Calu3 (cell line): Measurements from ENCODE around the gene ANKRD33B. TPM values are rescaled to one million over a fixed set of nuclear protein-coding genes. Genes with fewer than 3 reads are reported as not detected.
A peak's percentile ranks its signal among the peaks of the same experiment; 100 is the strongest.

Experiments used
- BruUV-seq: library from RNA; stranded (reverse); fragments of 400-500 nt; replicated peaks from 2 replicates; lab custom pipeline; 2021; lab: Mats Ljungman, UMichigan
- CTCF ChIA-PET: fragments of 300-600 bp; sonication (Branson Sonifier 250); formaldehyde crosslinking; loops from one replicate; lab custom pipeline; 2022; ENCODE audit warnings: antibody characterized with exemption; lab: Charles Lee
- DNase-seq: peaks from one replicate; pipeline ENCODE4 v3.0.0; 2022
- H3K27ac Mint-ChIP-seq: one replicate; pipeline ENCODE4 v1.8.0; 2022; ENCODE audit warnings: mixed read lengths; ENCODE audit not compliant: unreplicated experiment
- H3K27me3 Mint-ChIP-seq: one replicate; pipeline ENCODE4 v1.8.0; 2022; ENCODE audit warnings: mixed read lengths; ENCODE audit not compliant: unreplicated experiment
- H3K36me3 Mint-ChIP-seq: one replicate; pipeline ENCODE4 v1.8.0; 2022; ENCODE audit warnings: mild to moderate bottlenecking, moderate library complexity, mixed read lengths; ENCODE audit not compliant: insufficient read depth, unreplicated experiment
- H3K4me1 Mint-ChIP-seq: one replicate; pipeline ENCODE4 v1.8.0; 2022; ENCODE audit warnings: mild to moderate bottlenecking, low read depth, mixed read lengths; ENCODE audit not compliant: unreplicated experiment
- H3K4me3 Mint-ChIP-seq: one replicate; pipeline ENCODE4 v1.8.0; 2022; ENCODE audit warnings: mild to moderate bottlenecking, low read depth, moderate library complexity, mixed read lengths; ENCODE audit not compliant: unreplicated experiment
- H3K9me3 Mint-ChIP-seq: one replicate; pipeline ENCODE4 v1.8.0; 2022; ENCODE audit warnings: low read depth, mixed read lengths; ENCODE audit not compliant: unreplicated experiment
- CTCF ChIP-seq: fragments of 200-600 bp; IDR thresholded peaks from one replicate; pipeline ENCODE4 v1.8.0; 2022; ENCODE audit warnings: antibody characterized with exemption; ENCODE audit not compliant: unreplicated experiment
- intact Hi-C: fragments of 100-400 bp; cut with micrococcal nuclease; formaldehyde crosslinking; loops from one replicate; pipeline ENCODE4 v1.10.0; 2022; ENCODE audit not compliant: unreplicated experiment
- total RNA-seq: library from RNA; stranded (reverse); gene quantifications from 2 replicates; pipeline ENCODE4 v1.2.3, GENCODE V29; 2022

The ANKRD33B gene
- total RNA-seq, 1 experiment from 2014 or later: 3.6 TPM

- Mint-ChIP-seq H3K36me3 (peaks cover 14% of the 10 kb centered on the region), H3K4me1 (peaks cover 60% of the 10 kb centered on the region), H3K27me3 (no peaks in the 10 kb centered on the region), H3K9me3 (no peaks in the 10 kb centered on the region), H3K27ac (no peak overlapping the region), H3K4me3 (no peak overlapping the region)
- CTCF ChIA-PET: no interaction called here
- no peak for TF ChIP-seq CTCF
- intact Hi-C loops: loop anchor here (5.0 kb wide), 2 partner anchors 62 to 157 kb away; partner anchors contain the start of gene DAP
- no TSS peak for BruUV-seq
- no peak for DNase-seq
Observed at GRCh38 chr5:10700516-10700915, 136.6 kb downstream of the ANKRD33B start.

- intact Hi-C loops: loop anchor here (2.0 to 5.0 kb wide), 3 partner anchors 23 to 156 kb away; partner anchors contain the start of gene DAP
- H3K27me3 Mint-ChIP-seq: no peaks in the 10 kb centered on the region
- CTCF ChIA-PET: interaction anchor here (1.7 kb wide), 1 partner anchor 23 kb away, joined by 9 read pairs; no protein-coding TSS in a partner anchor
- peak; percentile 83 for TF ChIP-seq CTCF
- BruUV-seq: no TSS peak
- H3K9me3 Mint-ChIP-seq: no peaks in the 10 kb centered on the region
- peaks cover 14% of the 10 kb centered on the region for H3K36me3 Mint-ChIP-seq
- H3K4me3 Mint-ChIP-seq: peak overlapping the region; percentile 50
- H3K27ac Mint-ChIP-seq: peak overlapping the region; percentile 79
- peaks cover 63% of the 10 kb centered on the region for H3K4me1 Mint-ChIP-seq
- peak; percentile 50 for DNase-seq
Observed at GRCh38 chr5:10701567-10702039, 137.7 kb downstream of the ANKRD33B start.

GRCh38 chr5:10702040-10702629 is 138.3 kb downstream of the ANKRD33B start:
- no peaks in the 10 kb centered on the region for H3K9me3 Mint-ChIP-seq
- no peak for TF ChIP-seq CTCF
- H3K27ac Mint-ChIP-seq: peak overlapping the region; percentile 79
- H3K36me3 Mint-ChIP-seq: peaks cover 14% of the 10 kb centered on the region
- intact Hi-C loops: loop anchor here (2.0 to 5.0 kb wide), 3 partner anchors 23 to 155 kb away; partner anchors contain the start of gene DAP
- no peaks in the 10 kb centered on the region for H3K27me3 Mint-ChIP-seq
- CTCF ChIA-PET: interaction anchor here (1.7 kb wide), 1 partner anchor 22 kb away, joined by 9 read pairs; no protein-coding TSS in a partner anchor
- DNase-seq: peak; percentile 50
- H3K4me3 Mint-ChIP-seq: peak overlapping the region; percentile 50
- H3K4me1 Mint-ChIP-seq: peaks cover 64% of the 10 kb centered on the region
- no TSS peak for BruUV-seq

- Mint-ChIP-seq H3K36me3 (peaks cover 22% of the 10 kb centered on the region), H3K4me3 (peak overlapping the region; percentile 50), H3K4me1 (peaks cover 73% of the 10 kb centered on the region), H3K27ac (peak overlapping the region; percentile 1), H3K27me3 (no peaks in the 10 kb centered on the region), H3K9me3 (no peaks in the 10 kb centered on the region)
- peak; percentile 28 for DNase-seq
- intact Hi-C loops: loop anchor here (2.0 to 5.0 kb wide), 3 partner anchors 22 to 154 kb away; partner anchors contain the start of gene DAP
- no peak for TF ChIP-seq CTCF
- CTCF ChIA-PET: interaction anchor here (0.8 to 1.9 kb wide), 3 partner anchors 15 to 22 kb away, joined by 3 to 9 read pairs (median 4); no protein-coding TSS in a partner anchor
- no TSS peak for BruUV-seq
Observed at GRCh38 chr5:10702911-10703491, 139.1 kb downstream of the ANKRD33B start.
